GM12873 (cell line): ENCODE results near the gene ITGAE.

ENCODE experiments used
- TF ChIP-seq, protein P1 (sequence below): IDR thresholded peaks from 2 replicates; pipeline ENCODE4 v1.5.1; 2012; ENCODE audit warnings: low read depth, mild to moderate bottlenecking, moderate library complexity, low read length, control low read depth; ENCODE audit not compliant: insufficient read depth; ENCODE audit errors: missing control alignments

ITGAE gene

DNA sequence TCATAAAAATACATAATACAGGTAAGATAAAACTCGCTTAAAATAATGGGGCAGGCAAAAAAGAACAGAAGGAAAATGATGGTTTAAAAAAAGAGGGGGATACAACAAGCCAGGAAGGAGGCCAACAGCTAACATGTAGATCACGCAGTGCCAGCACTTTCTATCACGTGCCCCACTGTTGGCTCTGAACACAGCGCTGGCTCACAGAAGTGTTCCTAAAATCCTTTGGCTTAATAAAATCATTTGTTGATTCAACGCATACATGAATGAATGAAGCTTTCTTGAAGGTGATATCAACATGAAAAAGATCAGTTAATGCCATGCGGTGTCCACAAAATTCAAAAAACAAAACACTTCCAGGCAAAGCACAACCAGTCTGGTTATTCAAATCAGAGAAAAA is 8.5 kb downstream of the ITGAE start:
- TF ChIP-seq, protein P1, sequence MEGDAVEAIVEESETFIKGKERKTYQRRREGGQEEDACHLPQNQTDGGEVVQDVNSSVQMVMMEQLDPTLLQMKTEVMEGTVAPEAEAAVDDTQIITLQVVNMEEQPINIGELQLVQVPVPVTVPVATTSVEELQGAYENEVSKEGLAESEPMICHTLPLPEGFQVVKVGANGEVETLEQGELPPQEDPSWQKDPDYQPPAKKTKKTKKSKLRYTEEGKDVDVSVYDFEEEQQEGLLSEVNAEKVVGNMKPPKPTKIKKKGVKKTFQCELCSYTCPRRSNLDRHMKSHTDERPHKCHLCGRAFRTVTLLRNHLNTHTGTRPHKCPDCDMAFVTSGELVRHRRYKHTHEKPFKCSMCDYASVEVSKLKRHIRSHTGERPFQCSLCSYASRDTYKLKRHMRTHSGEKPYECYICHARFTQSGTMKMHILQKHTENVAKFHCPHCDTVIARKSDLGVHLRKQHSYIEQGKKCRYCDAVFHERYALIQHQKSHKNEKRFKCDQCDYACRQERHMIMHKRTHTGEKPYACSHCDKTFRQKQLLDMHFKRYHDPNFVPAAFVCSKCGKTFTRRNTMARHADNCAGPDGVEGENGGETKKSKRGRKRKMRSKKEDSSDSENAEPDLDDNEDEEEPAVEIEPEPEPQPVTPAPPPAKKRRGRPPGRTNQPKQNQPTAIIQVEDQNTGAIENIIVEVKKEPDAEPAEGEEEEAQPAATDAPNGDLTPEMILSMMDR = no peak

DNA sequence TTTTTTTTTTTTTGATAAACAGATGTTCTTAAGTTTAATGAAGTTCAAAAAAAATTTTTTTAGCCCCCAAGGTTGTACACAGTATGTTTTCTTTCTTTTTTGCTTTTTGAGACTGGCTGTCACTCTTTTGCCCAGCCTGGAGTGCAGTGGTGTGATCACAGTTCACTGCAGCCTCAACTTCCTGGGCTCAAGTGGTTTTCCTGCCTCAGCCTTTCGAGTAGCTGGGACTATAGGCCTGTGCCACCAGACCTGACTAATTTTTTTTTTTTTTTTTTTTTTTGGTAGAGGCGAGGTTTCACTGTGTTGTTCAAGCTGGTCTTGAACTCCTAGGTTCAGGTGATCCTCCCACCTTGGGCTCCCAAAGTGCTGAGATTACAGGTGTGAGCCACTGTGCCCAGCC is 12.8 kb downstream of the ITGAE start:
- TF ChIP-seq, protein P1 = no peak

DNA sequence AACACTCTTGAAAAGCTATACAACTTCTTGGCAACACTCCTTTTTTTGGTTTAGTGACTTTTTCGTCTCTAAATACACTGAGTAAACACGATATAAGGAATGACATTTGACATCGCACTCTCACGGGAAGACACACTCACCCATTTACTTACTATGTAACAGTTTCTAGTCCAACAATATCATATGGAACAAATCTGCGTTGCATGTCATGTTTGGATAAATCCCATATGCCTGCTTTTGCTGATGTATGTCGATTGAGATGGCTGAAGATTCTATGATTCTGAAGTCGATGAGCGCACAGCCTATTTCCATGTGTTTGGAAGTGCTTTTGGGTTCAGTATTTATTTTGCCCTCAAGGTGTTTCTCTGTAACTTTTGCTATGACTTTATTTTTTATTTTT is 18.2 kb downstream of the ITGAE start:
- TF ChIP-seq, protein P1 = no peak

DNA sequence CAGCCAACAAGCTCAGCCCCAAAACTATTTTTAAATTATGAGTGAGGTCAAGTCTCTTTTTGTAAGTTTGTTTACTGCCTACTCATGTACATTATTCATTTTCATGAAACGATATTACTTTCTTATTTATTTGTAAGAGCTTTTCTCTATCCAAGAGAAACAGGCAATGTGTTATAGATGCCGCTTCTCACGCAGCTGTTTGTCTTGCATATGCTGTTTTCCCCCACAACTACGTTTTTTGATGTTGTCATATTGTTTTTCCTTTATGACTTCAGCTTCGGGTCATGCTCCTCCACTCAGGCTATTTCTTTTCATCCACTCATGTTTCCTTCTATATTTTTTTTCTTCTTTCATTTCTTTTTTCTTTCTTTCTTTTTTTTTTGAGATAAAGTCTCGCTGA is 20.0 kb downstream of the ITGAE start:
- TF ChIP-seq, protein P1 = no peak

DNA sequence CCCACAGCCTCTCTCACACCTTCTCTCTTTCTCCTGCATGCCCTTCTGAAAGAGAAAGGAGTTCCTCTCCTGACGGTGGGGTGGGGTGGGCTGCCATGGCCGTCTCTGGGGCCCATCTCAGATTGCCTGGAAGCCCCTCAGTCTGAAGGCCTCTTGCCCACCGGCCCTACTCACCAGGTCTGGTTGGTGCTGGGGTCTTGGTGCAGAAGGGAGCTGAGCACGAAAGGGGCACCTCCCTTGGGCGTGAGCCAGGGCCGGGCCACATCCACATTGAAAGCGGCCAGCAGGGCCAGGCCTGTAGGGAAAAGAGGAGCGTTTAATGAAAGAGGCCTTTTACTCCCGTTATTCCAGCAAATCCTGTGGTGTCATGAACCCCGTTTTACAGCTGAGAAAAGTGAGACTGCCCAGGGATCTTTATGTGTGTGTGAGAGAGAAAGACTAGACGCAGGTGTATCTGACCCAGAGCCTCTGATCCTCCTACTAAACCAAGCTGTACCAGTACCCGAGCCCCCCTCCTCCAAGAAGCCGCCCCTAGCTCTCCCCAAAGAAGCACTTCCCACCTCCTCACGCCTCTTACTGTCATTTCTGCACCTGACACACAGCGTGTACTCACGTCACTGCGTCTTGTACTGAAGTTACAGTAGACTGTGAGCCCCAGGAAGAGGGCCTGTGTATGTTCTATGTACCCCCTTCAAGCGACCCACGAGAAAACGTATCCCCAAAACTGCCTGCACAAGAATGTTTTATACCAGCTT is 23.4 kb downstream of the ITGAE start:
- TF ChIP-seq, protein P1 = no peak

DNA sequence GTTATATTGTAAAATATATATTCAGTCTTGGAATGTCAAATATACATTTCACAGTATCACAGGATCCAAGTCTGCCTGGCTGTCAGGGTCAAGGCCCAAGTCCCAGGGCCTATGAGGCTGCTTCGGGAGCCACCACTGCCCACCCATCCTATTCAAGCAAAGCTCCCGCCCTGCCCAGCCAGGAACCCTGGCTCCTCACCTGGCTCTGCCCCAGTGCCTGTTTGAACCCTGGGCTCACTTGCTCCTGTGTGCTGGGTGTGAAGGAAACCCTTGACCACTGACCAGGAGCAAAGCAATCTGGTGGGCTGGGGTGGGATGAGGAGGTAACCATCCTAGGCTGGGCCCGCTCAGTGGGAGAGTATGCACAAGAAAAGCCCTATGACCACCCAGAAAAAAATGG is 27.0 kb downstream of the ITGAE start:
- TF ChIP-seq, protein P1 = no peak

DNA sequence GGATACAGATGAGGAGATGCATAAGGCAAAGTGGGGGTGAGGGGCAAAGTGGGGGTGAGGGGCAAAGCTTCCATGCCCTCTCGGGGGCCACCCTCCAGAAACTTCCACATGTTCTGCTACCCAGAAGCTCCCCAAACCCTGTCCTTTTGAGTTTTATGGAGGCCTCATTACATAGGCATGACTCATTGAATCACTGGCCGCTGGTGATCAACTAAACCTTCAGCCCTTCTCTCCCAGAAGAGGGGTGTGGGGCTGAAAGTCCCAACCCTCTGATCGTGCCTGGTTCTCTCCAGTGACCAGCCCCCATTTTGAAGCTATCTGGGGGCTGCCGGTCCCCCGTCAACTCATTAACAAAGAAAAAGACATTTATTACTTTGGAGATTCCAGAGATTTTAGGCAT is 27.5 kb downstream of the ITGAE start:
- TF ChIP-seq, protein P1 = no peak
